HG03378 (cell line): ENCODE results near the gene CYP17A1.
A peak's percentile ranks its signal among the peaks of the same experiment; 100 is the strongest.

Experiments used
- ATAC-seq: cut with Tn5 transposase; IDR thresholded peaks from one replicate; pipeline ENCODE4 v1.9.1; 2021; ENCODE audit warnings: mild to moderate bottlenecking, moderate library complexity; ENCODE audit not compliant: unreplicated experiment

The CYP17A1 gene

DNA sequence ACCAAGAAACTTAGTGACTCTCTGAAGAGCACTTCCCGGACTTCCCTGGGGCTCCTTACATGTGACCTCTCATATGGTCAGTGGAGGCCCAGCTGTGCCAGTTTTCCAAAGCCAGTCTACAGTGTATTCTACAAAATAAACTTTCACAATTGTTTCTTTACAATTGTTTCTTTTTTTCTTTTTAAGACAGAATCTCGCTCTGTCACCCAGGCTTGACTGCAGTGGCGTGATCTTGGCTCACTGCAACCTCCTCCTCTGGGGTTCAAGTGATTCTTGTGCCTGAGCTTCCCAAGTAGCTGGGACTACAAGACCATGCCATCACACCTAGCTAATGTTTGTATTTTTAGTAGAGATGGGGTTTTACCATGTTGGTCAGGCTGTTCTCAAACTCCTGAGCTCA, 25.9 kb downstream of the CYP17A1 start:
- ATAC-seq = no peak

DNA sequence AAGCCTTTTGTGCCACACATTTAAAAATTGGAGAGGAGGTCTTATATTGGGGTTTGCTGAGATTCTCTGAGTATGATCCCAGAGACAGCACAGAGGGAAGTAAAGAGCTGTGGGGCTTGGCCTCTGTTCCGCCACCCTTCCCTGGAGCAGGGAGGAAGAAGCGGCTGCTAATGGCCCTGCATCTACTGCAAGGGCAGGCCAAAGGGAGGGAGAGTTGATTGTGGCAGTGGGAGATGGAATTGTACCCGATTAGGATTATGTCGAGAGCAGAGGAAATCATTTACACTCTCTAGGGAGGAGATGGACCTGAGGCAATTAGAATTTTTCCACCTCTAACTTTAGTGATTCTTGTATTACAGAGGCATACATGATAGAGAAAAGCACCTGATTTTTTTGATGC, 28.8 kb downstream of the CYP17A1 start:
- no peak for ATAC-seq

DNA sequence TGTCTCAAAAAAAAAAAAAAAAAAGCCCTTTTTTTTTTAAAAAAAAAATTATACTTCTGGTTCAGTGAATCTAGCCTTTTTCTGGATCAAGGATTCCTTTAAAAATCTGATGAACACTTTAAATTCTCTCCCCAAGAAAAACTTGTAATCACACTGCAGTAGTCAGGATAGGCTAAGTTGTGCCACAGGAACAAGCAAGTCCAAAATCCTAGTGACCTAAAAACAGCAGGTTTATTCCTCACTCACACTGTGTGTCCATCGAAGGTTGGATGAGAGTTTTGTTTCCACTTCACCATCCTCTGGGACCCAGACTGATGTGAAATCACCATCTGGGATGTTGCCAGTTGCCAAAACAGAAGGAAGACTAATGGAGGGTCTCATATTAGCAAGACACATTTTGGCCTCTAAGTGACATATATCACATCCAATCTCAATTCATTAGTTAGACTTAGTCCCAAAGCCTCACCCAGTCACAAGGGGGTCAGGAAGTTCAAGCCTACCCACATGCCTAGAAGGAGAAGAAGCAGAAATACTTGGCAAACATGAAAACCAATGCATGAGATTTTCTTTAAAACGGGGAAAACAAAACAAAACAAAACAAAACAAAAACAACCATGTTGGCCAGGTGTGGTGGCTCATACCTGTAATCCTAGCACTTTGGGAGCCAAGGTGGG, 32.7 kb downstream of the CYP17A1 start:
- no peak for ATAC-seq

DNA sequence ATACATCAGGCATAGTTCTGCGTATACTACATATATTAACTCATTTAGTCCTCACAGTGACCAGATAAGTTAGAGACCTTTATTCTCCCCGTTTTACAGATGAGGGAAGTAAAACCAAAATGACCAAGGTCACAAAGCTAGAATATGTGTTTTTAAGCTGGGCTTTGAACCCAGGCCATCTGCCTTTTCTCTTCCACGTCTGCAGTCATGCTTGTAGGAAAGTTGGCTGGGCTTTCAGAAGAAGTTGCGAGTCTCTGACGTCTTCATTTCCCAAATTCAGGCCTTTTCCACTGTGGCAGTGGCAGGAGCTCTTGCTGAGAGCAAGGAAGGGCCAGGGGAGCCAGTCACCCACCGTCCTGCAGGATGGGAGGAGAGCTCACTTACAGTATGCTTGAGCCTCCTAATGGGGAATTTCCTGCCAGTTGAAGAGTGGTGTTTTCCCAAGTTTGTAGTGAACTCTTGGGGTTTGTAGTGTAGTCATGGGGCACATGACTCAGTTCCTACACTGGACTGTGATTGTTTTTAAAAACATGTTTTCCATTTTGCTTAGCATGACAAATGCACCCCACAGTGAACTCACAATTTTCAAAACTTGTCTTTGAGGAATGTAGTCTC, 34.2 kb downstream of the CYP17A1 start:
- no peak for ATAC-seq

DNA sequence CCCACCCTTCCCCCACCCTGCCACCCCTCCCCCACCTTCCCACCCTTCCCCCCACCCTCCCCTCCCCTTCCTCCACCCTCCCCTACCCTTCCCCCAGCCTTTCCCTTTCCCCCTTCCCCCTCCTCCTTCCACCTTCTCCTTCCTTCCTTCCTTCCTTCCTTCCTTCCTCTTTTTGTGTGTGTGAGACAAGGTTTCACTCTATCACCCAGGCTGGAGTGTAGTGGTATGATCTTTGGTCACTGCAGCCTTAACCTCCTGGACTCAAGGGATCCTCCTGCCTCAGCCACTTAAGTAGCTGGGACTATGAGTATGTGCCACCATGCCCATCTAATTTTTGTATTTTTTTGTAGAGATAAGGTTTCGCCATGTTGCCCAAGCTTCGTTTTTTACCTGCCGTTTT, 35.2 kb downstream of the CYP17A1 start:
- ATAC-seq = no peak

DNA sequence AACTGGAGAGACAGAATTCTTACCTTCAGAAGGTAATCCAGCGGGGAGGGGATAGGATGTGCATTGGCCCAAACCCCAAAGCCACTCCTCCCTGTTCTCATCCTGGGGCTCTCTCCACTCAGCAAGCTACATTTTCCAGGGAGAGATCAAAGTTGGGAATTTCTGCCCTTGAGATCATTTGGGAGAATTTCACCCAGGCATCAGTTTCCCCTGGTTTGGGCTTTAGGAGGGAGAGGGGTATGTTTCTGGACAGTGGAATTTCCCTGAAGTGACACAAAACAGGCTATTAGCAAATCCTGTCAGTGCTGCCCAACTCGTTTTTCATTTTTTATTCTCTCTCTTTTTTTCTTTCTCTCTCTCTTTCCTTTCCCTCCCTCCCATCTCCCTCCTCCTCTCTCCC, 35.7 kb downstream of the CYP17A1 start:
- ATAC-seq = no peak

DNA sequence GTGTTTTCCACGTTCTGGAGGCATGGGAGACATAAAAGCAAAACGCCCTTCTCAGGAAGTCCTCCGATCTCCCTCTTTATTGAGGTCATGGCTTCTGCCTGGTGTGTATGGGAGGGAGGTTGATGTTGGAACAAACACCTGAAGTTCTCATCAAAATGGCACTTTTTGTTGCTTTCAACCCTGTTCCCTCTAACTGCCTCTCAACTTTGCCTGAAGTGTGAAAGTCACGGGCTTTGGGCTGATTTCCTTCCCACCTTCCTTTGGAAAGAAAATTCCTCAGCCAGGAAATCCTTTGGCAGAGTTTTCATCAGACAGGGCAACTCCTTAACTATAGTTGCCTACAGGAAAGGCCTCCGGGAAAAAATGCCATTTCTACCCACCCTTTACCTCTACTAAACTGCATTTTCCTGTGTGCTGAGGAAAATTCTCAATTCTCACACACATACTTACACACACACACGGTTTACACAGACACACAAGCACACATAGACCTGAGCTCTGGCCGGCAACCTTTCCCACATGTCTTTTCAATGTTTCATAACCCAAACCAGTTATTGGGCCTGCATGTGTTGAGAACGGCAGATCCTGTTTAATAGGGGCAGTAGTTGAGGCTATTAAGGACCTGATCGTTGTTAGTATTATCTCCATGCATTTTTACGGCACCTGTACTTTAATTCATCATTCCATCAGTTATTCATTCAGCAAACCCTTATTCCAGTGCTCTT, 36.4 kb downstream of the CYP17A1 start:
- no peak for ATAC-seq

DNA sequence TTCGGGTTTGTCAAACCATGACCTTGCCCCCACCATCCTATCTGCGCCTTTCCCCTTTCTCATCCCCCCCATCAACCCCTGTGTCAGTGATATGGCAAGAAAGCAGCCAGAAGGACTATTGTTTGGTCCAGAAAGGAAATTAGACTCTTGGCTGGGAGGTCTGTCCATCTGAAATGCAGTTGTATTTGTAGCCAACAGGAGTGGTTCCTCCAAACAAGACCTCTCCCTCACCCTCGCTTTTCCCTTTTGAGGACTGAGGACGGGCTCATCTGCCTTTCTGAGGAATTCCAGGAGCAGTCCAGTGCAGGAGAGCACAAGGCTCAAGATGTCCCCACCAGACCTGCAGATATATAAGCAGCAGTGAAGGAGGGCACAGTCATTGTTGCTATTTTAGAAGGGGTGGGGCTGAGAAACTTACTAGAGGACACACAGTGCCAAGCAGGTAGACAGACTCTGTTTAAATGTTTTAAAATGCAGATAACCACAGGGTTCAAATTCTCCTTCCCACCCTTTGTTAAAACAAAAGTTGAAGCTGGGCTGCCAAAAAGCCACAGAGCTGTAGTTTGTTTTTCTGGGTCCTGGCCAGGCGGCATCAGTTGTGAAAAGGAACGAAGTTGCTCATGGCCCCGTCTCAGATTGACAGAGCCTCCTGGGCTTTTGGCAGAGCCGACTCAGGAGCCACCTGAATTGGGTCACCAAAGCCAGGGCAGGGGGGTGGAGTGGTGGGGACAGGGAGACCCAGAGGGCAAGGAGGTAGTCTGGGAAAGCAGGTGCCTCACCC, 37.3 kb downstream of the CYP17A1 start:
- no peak for ATAC-seq

DNA sequence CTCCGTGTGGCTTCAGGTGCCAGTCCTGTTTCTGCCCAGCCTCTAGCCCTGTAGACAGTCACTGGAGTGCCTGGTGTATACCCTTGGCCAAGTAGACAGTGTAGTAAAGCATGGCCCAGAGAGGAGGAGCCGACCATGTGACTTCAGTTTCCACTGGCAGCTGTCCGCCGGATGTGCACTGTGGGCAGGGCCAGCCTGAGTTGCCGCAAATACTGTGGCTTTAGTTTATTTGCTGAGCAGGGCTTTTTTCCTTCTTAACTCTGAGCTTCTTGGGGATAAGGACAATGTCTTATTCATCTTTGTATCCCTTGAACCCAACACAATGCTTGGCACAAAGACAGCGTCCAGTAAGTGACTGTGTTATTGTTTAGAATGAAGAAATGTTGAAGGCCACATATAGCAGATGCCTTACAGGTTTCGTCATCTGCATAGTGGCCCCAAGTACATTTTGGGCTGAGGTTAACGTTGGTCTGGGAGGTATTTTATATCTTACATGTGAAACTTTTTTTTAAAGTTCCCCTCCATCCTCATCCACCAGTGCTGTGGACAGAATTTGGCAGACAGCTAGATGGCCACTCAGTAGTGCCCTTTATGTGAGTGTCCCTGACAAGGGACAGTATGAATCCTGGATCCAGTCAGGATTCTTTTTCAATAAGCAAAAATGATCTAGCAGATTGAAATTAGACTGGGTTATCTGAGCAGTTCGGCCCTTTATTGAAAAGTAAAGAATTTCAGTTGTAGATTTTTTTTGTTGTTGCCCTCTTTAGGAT, 40.6 kb downstream of the CYP17A1 start:
- ATAC-seq = peak; percentile 97

DNA sequence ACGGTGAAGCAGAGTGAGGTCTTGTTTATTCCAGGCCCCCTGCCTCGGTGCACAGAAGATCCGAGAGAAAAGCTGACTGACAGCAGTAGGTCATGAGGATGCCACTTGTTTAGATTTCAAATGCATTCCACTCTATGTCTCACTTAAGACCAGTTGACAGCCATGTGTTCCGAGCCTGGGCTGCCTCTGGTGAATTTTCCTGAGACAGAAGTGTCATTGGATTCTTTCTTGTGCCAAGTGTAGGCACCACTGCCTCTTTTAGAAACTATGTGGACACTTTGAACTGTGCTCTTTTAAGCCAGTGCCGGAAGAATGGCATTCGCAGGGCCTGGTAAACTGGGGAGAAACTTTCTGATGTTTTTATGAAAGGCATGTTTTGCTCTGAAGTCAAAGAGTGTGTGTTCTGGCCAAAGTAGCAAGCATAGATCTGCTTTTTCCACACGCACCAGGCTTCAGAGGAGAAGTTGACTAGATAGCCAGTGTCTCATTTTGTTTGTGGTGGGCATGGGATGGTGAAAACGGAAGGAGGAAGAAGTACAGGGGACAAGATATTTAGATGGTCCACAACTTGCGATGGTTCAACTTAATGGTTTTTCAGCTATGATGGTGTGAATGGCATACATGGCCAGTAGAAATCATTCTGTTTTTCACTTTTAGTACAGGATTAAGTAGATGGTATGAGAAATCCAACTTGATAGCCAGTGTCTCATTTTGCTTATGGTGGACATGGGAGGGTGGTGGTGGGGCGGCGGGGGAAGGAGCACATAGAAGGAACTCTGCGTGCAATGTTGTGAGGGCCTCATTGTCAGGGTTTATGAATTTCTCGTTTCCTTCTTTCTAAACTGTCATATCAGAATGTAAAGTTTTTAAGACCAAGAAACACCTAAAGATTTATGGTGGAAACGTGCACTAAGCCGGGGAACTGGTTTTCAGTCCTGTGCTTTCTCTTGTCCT, 41.5 kb downstream of the CYP17A1 start:
- ATAC-seq = peak; percentile 24

DNA sequence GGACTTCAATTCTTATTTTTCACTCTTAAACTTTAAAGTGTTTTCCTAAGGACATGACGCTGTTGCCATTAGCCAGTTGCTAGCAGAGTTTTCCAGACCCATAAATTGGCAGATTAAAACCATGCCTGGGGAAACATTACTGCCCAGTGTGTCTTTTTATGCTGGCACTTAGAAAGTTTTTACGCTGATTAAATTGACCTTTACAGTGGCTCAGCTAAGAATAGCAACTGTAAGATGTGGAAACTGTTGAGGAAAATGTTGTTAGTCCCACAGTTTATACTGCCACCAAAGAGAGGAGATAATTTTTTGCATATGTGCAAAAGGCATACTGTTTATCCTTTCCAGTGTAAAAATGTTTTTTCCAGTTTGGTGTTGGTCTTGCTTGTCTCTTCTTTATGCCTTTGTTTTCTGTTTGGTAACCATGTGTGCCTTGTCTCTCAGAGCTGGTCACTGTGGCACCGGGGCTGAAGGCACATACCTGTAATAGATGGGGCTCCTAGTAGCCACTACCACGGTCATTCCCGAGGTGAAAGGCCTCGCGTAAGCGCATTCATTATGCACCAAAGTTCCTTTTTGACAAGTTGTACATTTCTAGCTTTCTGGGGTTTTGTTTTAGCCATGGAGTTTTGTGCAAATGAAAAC, 45.3 kb downstream of the CYP17A1 start:
- no peak for ATAC-seq

DNA sequence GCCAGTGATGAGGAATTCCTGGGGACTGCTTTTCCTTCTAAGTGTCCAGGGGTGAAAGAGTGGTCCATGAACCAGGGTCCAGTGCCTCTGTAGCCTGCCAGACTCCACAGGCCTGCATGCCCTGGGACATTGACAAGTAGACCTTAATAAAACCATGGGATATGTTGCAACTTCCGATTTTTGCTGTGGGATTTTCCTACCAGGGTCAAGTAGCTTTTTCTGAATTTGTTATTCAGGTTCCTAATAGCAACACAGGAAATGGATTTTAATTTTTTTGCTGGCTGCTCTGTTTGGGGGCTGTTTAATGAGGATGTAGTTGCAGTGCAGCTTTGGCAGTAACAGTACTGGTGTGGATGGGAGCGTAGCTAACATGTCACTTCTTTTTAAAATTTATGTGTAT, 51.4 kb downstream of the CYP17A1 start:
- no peak for ATAC-seq

DNA sequence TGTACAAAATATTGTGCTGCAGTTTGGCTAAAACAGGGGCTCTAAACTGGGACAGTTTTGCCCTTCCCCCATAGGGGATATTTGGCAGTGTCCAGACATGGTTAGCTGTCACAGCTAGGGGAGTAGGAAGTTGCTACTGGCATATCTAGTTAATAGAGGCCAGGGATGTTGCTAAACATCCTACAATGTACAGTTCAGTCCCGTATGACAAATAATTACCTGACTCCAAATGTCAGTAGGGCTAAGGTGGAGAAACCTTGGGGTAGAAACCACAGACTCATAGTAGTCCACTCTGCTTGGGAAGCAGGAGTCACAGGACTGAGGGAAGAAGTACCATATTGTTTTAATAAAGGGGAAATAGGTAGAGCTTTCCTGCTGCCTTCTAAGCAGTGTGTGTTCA, 53.6 kb downstream of the CYP17A1 start:
- ATAC-seq = no peak

DNA sequence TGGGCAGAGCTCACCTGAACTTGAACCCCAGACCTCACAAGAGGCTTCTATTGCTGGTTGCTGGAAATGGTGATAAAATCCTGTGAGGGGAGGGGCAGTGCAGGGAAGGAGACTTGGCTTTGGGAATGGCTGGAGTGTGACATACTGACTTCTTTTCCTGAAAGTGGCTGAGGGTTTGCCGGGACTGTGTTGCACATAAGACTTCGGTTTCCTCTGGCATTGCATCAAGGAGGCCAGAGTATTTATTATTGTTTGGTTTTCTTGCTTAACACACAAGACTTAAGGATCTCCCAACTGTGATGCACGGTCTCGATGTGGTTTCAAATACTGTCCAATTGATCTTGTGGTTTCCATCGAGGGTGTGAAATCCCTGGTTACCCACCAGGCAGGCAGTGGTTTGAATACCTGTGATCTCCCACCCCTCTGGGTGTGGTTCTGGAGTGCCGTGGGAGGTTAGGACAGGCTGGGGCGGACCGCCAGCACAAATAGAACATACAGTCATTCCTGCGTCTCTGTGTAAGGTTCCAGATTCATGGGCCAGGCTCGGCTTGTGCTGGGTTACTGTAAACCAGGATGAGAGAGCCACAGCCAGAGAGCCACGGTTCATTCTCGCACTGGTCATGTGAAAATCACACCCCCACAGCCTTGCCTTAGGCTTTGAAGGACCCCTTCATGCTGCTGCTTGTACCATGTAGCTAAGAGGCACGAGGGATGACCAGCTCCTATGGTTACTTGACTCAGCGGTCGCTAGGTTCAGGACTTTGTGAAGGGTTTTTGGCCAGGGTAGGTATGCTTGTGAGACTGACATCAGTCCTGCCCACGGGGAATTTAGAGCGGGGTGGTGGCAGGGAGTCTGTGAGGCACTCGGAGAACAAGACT, 54.3 kb downstream of the CYP17A1 start:
- ATAC-seq = no peak

DNA sequence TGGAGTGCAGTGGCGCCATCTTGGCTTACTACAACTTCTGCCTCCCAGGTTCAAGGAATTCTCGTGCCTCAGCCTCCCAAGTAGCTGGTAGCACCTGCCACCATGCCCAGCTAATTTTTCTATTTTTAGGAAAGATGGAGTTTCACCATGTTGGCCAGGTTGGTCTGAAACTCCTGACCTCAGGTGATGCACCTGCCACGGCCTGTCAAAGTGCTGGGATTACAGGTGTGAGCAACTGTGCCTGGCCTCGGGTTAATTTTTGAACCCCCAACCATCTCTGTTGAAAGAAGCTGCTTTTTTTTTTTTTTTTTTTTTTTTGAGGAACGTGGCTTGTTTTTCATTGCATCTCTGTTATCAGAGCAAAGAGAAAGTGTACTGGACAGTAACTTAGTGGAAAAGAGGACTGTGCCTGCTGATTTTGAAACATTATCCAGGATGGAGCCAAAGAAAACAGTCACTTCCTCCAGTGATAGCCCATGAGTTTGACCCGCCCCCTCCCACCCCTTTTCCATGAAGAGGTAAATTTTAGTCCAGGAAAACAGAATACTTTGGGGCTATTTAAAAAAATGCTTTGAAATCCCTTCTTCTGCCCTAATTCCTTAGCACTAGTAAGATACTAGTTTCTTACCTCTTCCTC, 55.2 kb downstream of the CYP17A1 start:
- no peak for ATAC-seq

DNA sequence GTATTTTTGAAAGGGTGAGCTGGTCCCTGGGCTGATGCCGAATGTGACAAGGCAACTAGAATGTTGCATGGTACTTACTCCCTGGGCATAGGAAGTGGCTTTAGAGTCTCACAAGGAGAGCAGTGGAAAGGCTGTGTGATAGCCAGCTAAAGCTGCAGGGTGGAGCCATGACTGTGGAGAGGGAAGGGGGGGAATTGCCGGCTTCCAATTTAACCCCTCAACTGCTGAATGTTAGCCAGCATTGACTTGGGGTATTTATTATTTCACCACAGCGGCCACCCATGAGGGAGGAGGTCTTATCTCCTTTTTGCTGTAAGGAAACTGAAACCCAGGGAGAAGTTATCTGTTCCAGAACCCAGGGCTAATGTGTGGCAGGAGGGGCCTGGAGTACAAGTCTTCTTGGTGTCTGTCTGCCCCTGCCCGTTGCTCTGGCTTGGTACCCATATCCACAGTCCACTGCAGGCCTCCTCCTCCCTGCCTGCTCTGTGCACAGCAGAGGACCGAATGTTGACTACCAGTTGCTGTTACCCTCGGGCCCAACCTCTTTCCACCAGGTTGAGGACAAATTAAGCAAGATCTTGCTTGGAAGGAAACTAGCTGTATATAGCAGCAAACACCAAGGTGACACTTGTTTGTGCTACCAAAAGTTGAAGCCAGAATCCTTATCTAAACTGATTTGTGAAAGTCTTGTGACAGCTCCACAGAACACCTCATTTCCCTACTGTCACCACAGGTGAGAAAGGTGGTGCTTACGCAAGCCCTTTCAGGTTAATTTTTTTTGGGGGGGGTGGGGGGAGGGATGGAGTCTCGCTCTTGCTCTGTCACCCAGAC, 55.9 kb downstream of the CYP17A1 start:
- ATAC-seq = no peak
